Fibroblast of pulmonary artery (primary cell): ENCODE results near the gene GALNT17.

Experiments used
- DNase-seq: peaks from one replicate; pipeline ENCODE4 v3.0.0-alpha.2; 2010; ENCODE audit warnings: low read depth
- H3K4me3 ChIP-seq: replicated peaks from 2 replicates; pipeline ENCODE4 v1.5.1; 2011; ENCODE audit warnings: low read depth, mild to moderate bottlenecking, control low read depth, low read length, moderate library complexity
- CTCF ChIP-seq: IDR thresholded peaks from 2 replicates; pipeline ENCODE4 v1.5.1; 2011; ENCODE audit warnings: mild to moderate bottlenecking, control low read depth, low read length, inconsistent platforms; ENCODE audit errors: missing control alignments

The GALNT17 gene

GRCh38 chr7:71132127-71132376, at the start of gene GALNT17:
GALNT17 (plus strand) TSS chr7:71132144.
- DNase-seq, result no peak
- no peak within 1 kb of the TSS for H3K4me3 ChIP-seq

GRCh38 chr7:71095266-71095860, 36.6 kb upstream of the GALNT17 start:
- no peak overlapping the region for H3K4me3 ChIP-seq
- no peak for TF ChIP-seq CTCF
- DNase-seq, result no peak

More at GRCh38 chr7:71132127-71132376, at the start of gene GALNT17:
- no peak for TF ChIP-seq CTCF

- DNase-seq, result no peak
- no peak overlapping the region for H3K4me3 ChIP-seq
- TF ChIP-seq CTCF, result no peak
Observed at GRCh38 chr7:71096351-71096750, 35.6 kb upstream of the GALNT17 start.

GRCh38 chr7:71106226-71106625, 25.7 kb upstream of the GALNT17 start:
- no peak overlapping the region for H3K4me3 ChIP-seq
- DNase-seq, result no peak
- TF ChIP-seq CTCF, result no peak

GRCh38 chr7:71112436-71112835, 19.5 kb upstream of the GALNT17 start:
- no peak overlapping the region for H3K4me3 ChIP-seq
- DNase-seq, result no peak
- TF ChIP-seq CTCF, result no peak

- no peak for TF ChIP-seq CTCF
- DNase-seq, result no peak
- no peak overlapping the region for H3K4me3 ChIP-seq
Observed at GRCh38 chr7:71120096-71120495, 11.8 kb upstream of the GALNT17 start.

- no peak for TF ChIP-seq CTCF
- H3K4me3 ChIP-seq, result no peak overlapping the region
- DNase-seq, result no peak
Observed at GRCh38 chr7:71129126-71129525, 2.8 kb upstream of the GALNT17 start.
